Mesenchymal stem cell (in vitro differentiated cells and primary cell): ENCODE data around the gene ANKS1B.

Experiments used
- DNase-seq: peaks from one replicate; pipeline ENCODE4 v3.0.0-alpha.2; 2013
- H2AFZ ChIP-seq: one replicate; pipeline ENCODE4 v1.6.1; 2013; ENCODE audit warnings: low read depth, mild to moderate bottlenecking, control low read depth, inconsistent platforms, low read length, moderate library complexity
- H2AK5ac ChIP-seq: 2 replicates; pipeline ENCODE4 v1.6.1; 2013; ENCODE audit warnings: low read length, moderate library complexity, mild to moderate bottlenecking, inconsistent platforms; ENCODE audit not compliant: severe bottlenecking
- H2BK120ac ChIP-seq: one replicate; pipeline ENCODE4 v1.6.1; 2013; ENCODE audit warnings: low read depth, mild to moderate bottlenecking, inconsistent platforms, low read length, moderate library complexity
- H2BK12ac ChIP-seq, 2 experiments: one replicate each; pipeline ENCODE4 v1.6.1; 2013; ENCODE audit warnings: inconsistent platforms in 2 of 2, low read length in 2 of 2, mild to moderate bottlenecking in 2 of 2, moderate library complexity in 2 of 2, control low read depth in 1 of 2
- H2BK15ac ChIP-seq: one replicate; pipeline ENCODE4 v1.6.1; 2013; ENCODE audit warnings: mild to moderate bottlenecking, low read depth, inconsistent platforms; ENCODE audit not compliant: poor library complexity, severe bottlenecking
- H2BK5ac ChIP-seq: 2 replicates; pipeline ENCODE4 v1.6.1; 2013; ENCODE audit warnings: low read depth, mild to moderate bottlenecking, low read length, control low read depth, inconsistent platforms; ENCODE audit not compliant: poor library complexity, severe bottlenecking
- H3K14ac ChIP-seq, 2 experiments: one replicate each; pipeline ENCODE4 v1.6.1; 2013; ENCODE audit warnings: inconsistent platforms in 2 of 2, low read length in 2 of 2, control low read depth in 1 of 2, mild to moderate bottlenecking in 1 of 2, moderate library complexity in 1 of 2
- H3K18ac ChIP-seq, 2 experiments: one replicate each; pipeline ENCODE4 v1.6.1; 2013; ENCODE audit warnings: inconsistent platforms in 2 of 2, low read length in 2 of 2, control low read depth in 1 of 2, low read depth in 1 of 2, mild to moderate bottlenecking in 1 of 2
- H3K23ac ChIP-seq, 2 experiments: one replicate each; pipeline ENCODE4 v1.6.1; 2013; ENCODE audit warnings: inconsistent platforms in 2 of 2, low read length in 2 of 2, mild to moderate bottlenecking in 2 of 2, moderate library complexity in 2 of 2, control low read depth in 1 of 2
- H3K27ac ChIP-seq: 2 replicates; pipeline ENCODE4 v1.5.1; 2013; ENCODE audit warnings: mild to moderate bottlenecking, moderate library complexity, low read length, control low read depth, inconsistent platforms; ENCODE audit not compliant: poor library complexity, severe bottlenecking
- H3K27me3 ChIP-seq, 2 experiments: 2 replicates each; pipeline versions ENCODE4 v1.6.1 to v1.7.0; 2013; ENCODE audit warnings: low read length in 2 of 2, mild to moderate bottlenecking in 2 of 2, moderate library complexity in 2 of 2, control low read depth in 1 of 2, inconsistent platforms in 1 of 2; ENCODE audit not compliant: control insufficient read depth in 1 of 2, insufficient read depth in 1 of 2
- H3K36me3 ChIP-seq, 2 experiments: 2 replicates each; pipeline versions ENCODE4 v1.6.1 to v1.7.0; 2013; ENCODE audit warnings: low read length in 2 of 2, control low read depth in 1 of 2, inconsistent platforms in 1 of 2, low read depth in 1 of 2, mild to moderate bottlenecking in 1 of 2; ENCODE audit not compliant: insufficient read depth in 2 of 2, control insufficient read depth in 1 of 2
- H3K4ac ChIP-seq, 2 experiments: one replicate each; pipeline ENCODE4 v1.6.1; 2013; ENCODE audit warnings: inconsistent platforms in 2 of 2, low read length in 2 of 2, mild to moderate bottlenecking in 2 of 2, moderate library complexity in 2 of 2, control low read depth in 1 of 2, low read depth in 1 of 2
- H3K4me1 ChIP-seq: 2 replicates; pipeline ENCODE4 v1.6.1; 2013; ENCODE audit warnings: low read depth, low read length, control low read depth; ENCODE audit not compliant: control insufficient read depth, insufficient read depth
- H3K4me2 ChIP-seq: 2 replicates; pipeline ENCODE4 v1.6.1; 2013; ENCODE audit warnings: low read length, mild to moderate bottlenecking, inconsistent platforms; ENCODE audit not compliant: poor library complexity, severe bottlenecking
- H3K4me3 ChIP-seq, 2 experiments: 2 replicates each; pipeline versions ENCODE4 v1.5.1 to v1.7.0; 2013; ENCODE audit warnings: low read length in 2 of 2, mild to moderate bottlenecking in 2 of 2, control low read depth in 1 of 2, low read depth in 1 of 2; ENCODE audit not compliant: insufficient read depth in 1 of 2
- H3K79me1 ChIP-seq: replicated peaks from 2 replicates; pipeline ENCODE4 v1.6.1; 2013; ENCODE audit warnings: mild to moderate bottlenecking, control low read depth, low read length, inconsistent platforms; ENCODE audit not compliant: poor library complexity, severe bottlenecking
- H3K9ac ChIP-seq: 2 replicates; pipeline ENCODE4 v1.7.0; 2013; ENCODE audit warnings: mild to moderate bottlenecking, low read length, moderate library complexity
- H3K9me3 ChIP-seq: 2 replicates; pipeline ENCODE4 v1.7.0; 2013; ENCODE audit warnings: mild to moderate bottlenecking, low read length; ENCODE audit not compliant: control insufficient read depth
- H4K8ac ChIP-seq: one replicate; pipeline ENCODE4 v1.6.1; 2013; ENCODE audit warnings: inconsistent platforms, mild to moderate bottlenecking, low read length, moderate library complexity
- H4K91ac ChIP-seq: one replicate; pipeline ENCODE4 v1.6.1; 2013; ENCODE audit warnings: mild to moderate bottlenecking, low read length, inconsistent platforms
- WGBS: methylation state at CpG from one replicate; pipeline ENCODE4 v1.1.7; 2013; ENCODE audit warnings: mixed read lengths; 5-methylcytosine and 5-hydroxymethylcytosine counted together

Gene ANKS1B

DNA sequence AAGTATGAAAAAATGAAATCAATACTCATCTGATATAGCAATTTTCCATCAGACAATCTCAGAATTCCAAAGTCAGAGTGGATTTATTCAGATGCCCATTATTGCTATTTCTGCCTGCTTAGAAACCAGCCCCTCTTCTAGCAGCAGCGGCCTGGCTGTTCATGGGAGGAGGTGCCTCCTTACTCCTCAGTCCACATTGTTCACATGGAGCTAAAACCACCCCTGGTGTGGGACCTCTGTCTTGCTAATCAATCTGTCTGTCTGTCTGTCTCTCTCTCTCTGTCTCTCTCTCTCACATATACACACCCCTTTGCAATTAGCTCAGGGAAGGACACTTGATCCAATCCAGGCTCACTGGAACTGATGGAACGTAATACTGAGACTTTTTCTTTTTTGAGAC, 1163.5 kb downstream of the ANKS1B start:
- no peak overlapping the region for H3K14ac ChIP-seq
- H2AFZ ChIP-seq, result no peak overlapping the region
- no peak overlapping the region for H3K23ac ChIP-seq
- H3K4me2 ChIP-seq, result no peak overlapping the region
- no peak overlapping the region for H2BK15ac ChIP-seq
- no peak overlapping the region for H4K8ac ChIP-seq
- no peaks in the 10 kb centered on the region for H3K27me3 ChIP-seq
- no peak overlapping the region for H3K4me3 ChIP-seq
- H2AK5ac ChIP-seq, result peak overlapping the region; percentile 34
- DNase-seq, result no peak
- no peaks in the 10 kb centered on the region for H3K79me1 ChIP-seq
- no peak overlapping the region for H4K91ac ChIP-seq
- no peak overlapping the region for H3K4ac ChIP-seq
- 74% methylated on average over 2 of the region's 2 CpGs for WGBS
- H3K36me3 ChIP-seq, result no peaks in the 10 kb centered on the region
- no peak overlapping the region for H3K9ac ChIP-seq
- H3K4me1 ChIP-seq, result peaks cover 7% of the 10 kb centered on the region
- no peak overlapping the region for H3K18ac ChIP-seq
- H2BK12ac ChIP-seq, result no peak overlapping the region
- H3K27ac ChIP-seq, result no peak overlapping the region
- no peak overlapping the region for H2BK120ac ChIP-seq
- H3K9me3 ChIP-seq, result no peaks in the 10 kb centered on the region
- H2BK5ac ChIP-seq, result no peak overlapping the region

DNA sequence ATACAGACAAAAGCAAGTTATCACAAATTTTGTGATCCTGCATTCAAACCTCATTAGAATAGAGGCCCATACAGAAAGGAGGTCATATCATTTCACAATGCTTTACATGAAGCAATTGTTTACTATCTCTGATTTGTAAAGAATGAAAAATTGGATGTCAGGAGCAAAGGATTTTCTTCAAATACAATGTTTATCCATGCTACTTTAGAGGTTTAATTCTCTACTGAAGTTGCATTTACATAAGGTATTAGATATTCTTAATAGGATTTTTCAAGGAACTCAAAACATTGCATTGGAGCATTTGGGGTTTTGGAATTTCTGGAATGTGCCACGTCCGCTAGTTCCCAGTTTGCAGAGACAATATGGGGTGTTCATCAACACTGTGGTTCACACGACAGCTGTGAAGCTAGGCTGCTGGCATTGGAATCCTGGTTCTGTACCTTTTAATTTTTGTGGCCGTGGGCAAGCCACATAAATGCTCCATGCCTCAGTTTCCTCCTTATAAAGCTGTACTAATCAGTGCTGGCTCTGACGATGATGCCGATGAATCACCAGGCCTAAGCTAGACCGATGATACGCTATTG, 1164.8 kb downstream of the ANKS1B start:
- H2AFZ ChIP-seq, result no peak overlapping the region
- peak overlapping the region; percentile 78 for H2AK5ac ChIP-seq
- no peak overlapping the region for H4K91ac ChIP-seq
- H3K27me3 ChIP-seq, result no peaks in the 10 kb centered on the region
- H3K18ac ChIP-seq, result no peak overlapping the region
- H3K36me3 ChIP-seq, result no peaks in the 10 kb centered on the region
- H2BK12ac ChIP-seq, result no peak overlapping the region
- no peak for DNase-seq
- no peak overlapping the region for H3K4me2 ChIP-seq
- H2BK15ac ChIP-seq, result no peak overlapping the region
- H3K4me3 ChIP-seq, result no peak overlapping the region
- H3K79me1 ChIP-seq, result no peaks in the 10 kb centered on the region
- no peak overlapping the region for H4K8ac ChIP-seq
- peaks cover 7% of the 10 kb centered on the region for H3K4me1 ChIP-seq
- no peak overlapping the region for H3K23ac ChIP-seq
- WGBS, result 70% methylated on average over 8 of the region's 8 CpGs
- H2BK5ac ChIP-seq, result no peak overlapping the region
- no peak overlapping the region for H3K9ac ChIP-seq
- H2BK120ac ChIP-seq, result no peak overlapping the region
- H3K9me3 ChIP-seq, result no peaks in the 10 kb centered on the region
- no peak overlapping the region for H3K14ac ChIP-seq
- peak overlapping the region; percentile 27 for H3K27ac ChIP-seq
- no peak overlapping the region for H3K4ac ChIP-seq

DNA sequence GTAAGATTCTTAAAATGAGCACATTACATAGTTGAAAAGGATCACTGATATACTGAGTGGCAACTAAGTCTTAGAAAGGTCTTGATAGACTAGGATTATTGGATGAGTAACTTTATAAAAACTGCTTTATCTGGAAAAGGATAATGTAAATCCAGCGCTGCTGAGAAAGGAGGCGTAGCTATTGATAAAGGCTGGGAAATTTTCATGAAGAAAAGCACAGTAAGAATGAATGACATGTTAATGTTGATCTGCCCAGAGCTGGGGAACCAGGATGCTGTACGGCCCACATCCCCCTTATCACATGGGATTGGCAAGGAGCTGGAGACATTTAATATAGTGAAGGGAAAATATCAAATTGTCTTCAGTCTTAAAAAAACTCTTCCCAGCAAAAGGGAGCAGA, 1165.7 kb downstream of the ANKS1B start:
- DNase-seq, result no peak
- WGBS, result 89% methylated on average over 2 of the region's 3 CpGs
- H3K18ac ChIP-seq, result no peak overlapping the region
- no peak overlapping the region for H3K23ac ChIP-seq
- no peak overlapping the region for H3K4me3 ChIP-seq
- H3K27me3 ChIP-seq, result no peaks in the 10 kb centered on the region
- H2BK5ac ChIP-seq, result no peak overlapping the region
- H2BK120ac ChIP-seq, result no peak overlapping the region
- H3K9ac ChIP-seq, result no peak overlapping the region
- H2AFZ ChIP-seq, result no peak overlapping the region
- H4K8ac ChIP-seq, result no peak overlapping the region
- H3K36me3 ChIP-seq, result no peaks in the 10 kb centered on the region
- peaks cover 7% of the 10 kb centered on the region for H3K4me1 ChIP-seq
- no peak overlapping the region for H3K4me2 ChIP-seq
- H4K91ac ChIP-seq, result no peak overlapping the region
- H3K27ac ChIP-seq, result no peak overlapping the region
- H2AK5ac ChIP-seq, result no peak overlapping the region
- no peak overlapping the region for H3K14ac ChIP-seq
- H2BK12ac ChIP-seq, result no peak overlapping the region
- no peaks in the 10 kb centered on the region for H3K79me1 ChIP-seq
- H2BK15ac ChIP-seq, result no peak overlapping the region
- H3K9me3 ChIP-seq, result no peaks in the 10 kb centered on the region
- H3K4ac ChIP-seq, result no peak overlapping the region

GRCh38 chr12:98818239-98818638, 1166.5 kb downstream of the ANKS1B start:
- no peaks in the 10 kb centered on the region for H3K36me3 ChIP-seq
- no peaks in the 10 kb centered on the region for H3K79me1 ChIP-seq
- no peak overlapping the region for H3K27ac ChIP-seq
- no peak overlapping the region for H2AK5ac ChIP-seq
- H2AFZ ChIP-seq, result no peak overlapping the region
- no peak overlapping the region for H4K8ac ChIP-seq
- no peak for DNase-seq
- no peak overlapping the region for H3K9ac ChIP-seq
- H3K4me1 ChIP-seq, result peaks cover 5% of the 10 kb centered on the region
- no peak overlapping the region for H4K91ac ChIP-seq
- no peak overlapping the region for H3K23ac ChIP-seq
- no peaks in the 10 kb centered on the region for H3K27me3 ChIP-seq
- no peak overlapping the region for H2BK5ac ChIP-seq
- H3K4me3 ChIP-seq, result no peak overlapping the region
- H3K4ac ChIP-seq, result no peak overlapping the region
- H3K9me3 ChIP-seq, result no peaks in the 10 kb centered on the region
- no peak overlapping the region for H3K4me2 ChIP-seq
- WGBS, result no CpG with 5 or more reads among the region's 2 CpGs
- no peak overlapping the region for H3K18ac ChIP-seq
- H2BK12ac ChIP-seq, result no peak overlapping the region
- no peak overlapping the region for H2BK120ac ChIP-seq
- H2BK15ac ChIP-seq, result no peak overlapping the region
- H3K14ac ChIP-seq, result no peak overlapping the region
